ENCODE data around the gene TOMM20. TPM values are rescaled to one million over a fixed set of nuclear protein-coding genes. Genes with fewer than 3 reads are reported as not detected.

Gene TOMM20
- total and polyA plus RNA-seq, 12 donors, result 40.0 to 113 (median 92.3) TPM

- ATAC-seq, result no peak
- intact Hi-C loops (cut with DNase I), result no loop called here
These were observed 4.0 kb downstream of the TOMM20 start for GRCh38 chr1:235124665-235125064.

GRCh38 chr1:235124111-235124510 is 4.5 kb downstream of the TOMM20 start:
- ATAC-seq (no peak), DNase-seq (no peak)
- TF ChIP-seq CTCF (IDR thresholded peaks at IDR 0.05), result no peak
- Histone ChIP-seq H3K4me1 (peaks cover 0 to 55% (median 42%) of the 10 kb centered on the region in 9 donors), H3K36me3 (peaks cover 0 to 63% (median 27%) of the 10 kb centered on the region in 9 donors), H3K27ac (no peak overlapping the region), H3K27me3 (no peaks in the 10 kb centered on the region), H3K4me3 (no peak overlapping the region), H3K9me3 (no peaks in the 10 kb centered on the region)
- 93 to 94% methylated on average over 9 of the region's 9 CpGs for WGBS, 2 donors
- intact Hi-C loops (cut with DNase I), result no loop called here

More at GRCh38 chr1:235124665-235125064, 4.0 kb downstream of the TOMM20 start:
- Histone ChIP-seq H3K36me3 (peaks cover 0 to 57% (median 21%) of the 10 kb centered on the region in 9 donors), H3K9me3 (no peaks in the 10 kb centered on the region), H3K4me3 (no peak overlapping the region), H3K4me1 (peaks cover 0 to 58% (median 46%) of the 10 kb centered on the region in 9 donors), H3K27me3 (no peaks in the 10 kb centered on the region), H3K27ac (no peak overlapping the region)
- no peak for TF ChIP-seq CTCF (IDR thresholded peaks at IDR 0.05)
- DNase-seq, result no peak
- WGBS, 2 donors, result 68 to 80% methylated on average over 1 of the region's 1 CpG

GRCh38 chr1:235122348-235122747 is 6.3 kb downstream of the TOMM20 start:
- DNase-seq, result no peak
- no peak for TF ChIP-seq CTCF (IDR thresholded peaks at IDR 0.05)
- 45 to 52% methylated on average over 1 of the region's 1 CpG for WGBS, 2 donors
- peaks cover 0 to 80% (median 36%) of the 10 kb centered on the region in 9 donors for H3K36me3 ChIP-seq
- H3K27ac ChIP-seq, result no peak overlapping the region
- intact Hi-C loops (cut with DNase I), result no loop called here
- no peaks in the 10 kb centered on the region for H3K9me3 ChIP-seq
- no peak overlapping the region for H3K4me3 ChIP-seq
- peaks cover 0 to 48% (median 37%) of the 10 kb centered on the region in 9 donors for H3K4me1 ChIP-seq
- ATAC-seq, result no peak
- no peaks in the 10 kb centered on the region for H3K27me3 ChIP-seq

GRCh38 chr1:235113183-235113917 is 15.3 kb downstream of the TOMM20 start:
- no peak for TF ChIP-seq CTCF (IDR thresholded peaks at IDR 0.05)
- Histone ChIP-seq H3K9me3 (no peaks in the 10 kb centered on the region), H3K27ac (no peak overlapping the region), H3K4me3 (no peak overlapping the region), H3K27me3 (no peaks in the 10 kb centered on the region), H3K4me1 (no peaks in the 10 kb centered on the region), H3K36me3 (peaks cover 0 to 100% (median 48%) of the 10 kb centered on the region in 9 donors)
- intact Hi-C loops (cut with DNase I), result no loop called here
- DNase-seq (no peak), ATAC-seq (no peak)
- 88 to 89% methylated on average over 7 of the region's 7 CpGs for WGBS, 2 donors
